ENCODE results near the gene ABLIM2. TPM values are rescaled to one million over a fixed set of nuclear protein-coding genes. Genes with fewer than 3 reads are reported as not detected.

ABLIM2 gene
- total RNA-seq, 1 experiment from 2014 or later = 6.1 TPM

DNA sequence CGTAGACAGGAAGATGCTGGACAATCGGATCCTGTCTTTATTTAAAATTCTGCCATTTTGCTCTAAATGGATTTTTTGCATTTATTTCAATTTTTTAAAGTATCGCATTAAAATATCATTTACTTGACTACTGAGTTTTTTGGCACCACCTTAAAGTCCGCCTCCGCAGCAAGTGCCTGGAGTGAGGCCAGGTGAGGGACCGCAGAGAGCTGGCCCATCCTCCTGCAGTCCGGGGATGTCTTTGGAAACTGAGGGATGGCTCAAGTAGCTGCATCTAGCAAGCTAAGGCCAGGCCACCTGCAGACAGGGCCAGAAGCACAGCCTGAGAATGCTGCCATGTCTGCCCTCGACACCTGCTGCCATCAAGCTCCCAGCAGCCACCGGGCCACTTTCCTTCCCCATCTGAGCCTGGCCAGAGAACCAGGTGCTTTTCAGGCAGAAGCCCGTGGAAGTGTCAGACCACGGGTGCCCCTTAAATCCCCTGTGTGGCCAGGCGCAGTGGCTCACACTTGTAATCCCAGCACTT, 69.6 kb downstream of the ABLIM2 start:
- Histone ChIP-seq H3K27me3 (ENCODE audit: insufficient read depth, low read length) (no peaks in the 10 kb centered on the region), H3K9me2 (ENCODE audit: insufficient read depth) (no peaks in the 10 kb centered on the region), H3K4me3 (replicated peaks in 1 of 2; ENCODE audit: low read depth in 1 of 2, low read length in 2 of 2) (no peak overlapping the region), H3K9ac (ENCODE audit: low read length) (no peak overlapping the region), H3K36me3 (ENCODE audit: control insufficient read depth in 1 of 2, insufficient read depth in 2 of 2, low read length in 2 of 2) (no peaks in the 10 kb centered on the region), H3K9me3 (ENCODE audit: control insufficient read depth in 1 of 2, insufficient read depth in 1 of 2, low read depth in 1 of 2, low read length in 2 of 2) (peaks cover 0 to 4% of the 10 kb centered on the region in 2 experiments; a peak in 1 of 4 replicates), H3K4me2 (ENCODE audit: low read length) (no peak overlapping the region), H3K4me1 (ENCODE audit: control insufficient read depth in 1 of 2, insufficient read depth in 2 of 2, low read length in 2 of 2) (peaks cover 0 to 8% of the 10 kb centered on the region in 2 experiments; a peak in 1 of 4 replicates), H4K20me1 (ENCODE audit: insufficient read depth) (no peaks in the 10 kb centered on the region), H3K79me2 (ENCODE audit: insufficient read depth, low read length) (no peaks in the 10 kb centered on the region), H2AFZ (ENCODE audit: low read depth, low read length, poor library complexity, severe bottlenecking) (no peak overlapping the region), H3K27ac (ENCODE audit: low read depth, low read length) (no peak overlapping the region)
- intact Hi-C loops (cut with micrococcal nuclease) = no loop called here
- BruUV-seq (replicated peaks) = no TSS peak
- POLR2A ChIA-PET = no interaction called here
- TF ChIP-seq ZNF274 (IDR thresholded peaks at IDR 0.05; ENCODE audit: low read depth, low read length) = no peak
- no peak for TF ChIP-seq EZH2phosphoT487 (IDR thresholded peaks at IDR 0.05; ENCODE audit: borderline replicate concordance)
- no peak for TF ChIP-seq CBX3 (IDR thresholded peaks at IDR 0.05; ENCODE audit: low read depth)
- TF ChIP-seq, protein P1, sequence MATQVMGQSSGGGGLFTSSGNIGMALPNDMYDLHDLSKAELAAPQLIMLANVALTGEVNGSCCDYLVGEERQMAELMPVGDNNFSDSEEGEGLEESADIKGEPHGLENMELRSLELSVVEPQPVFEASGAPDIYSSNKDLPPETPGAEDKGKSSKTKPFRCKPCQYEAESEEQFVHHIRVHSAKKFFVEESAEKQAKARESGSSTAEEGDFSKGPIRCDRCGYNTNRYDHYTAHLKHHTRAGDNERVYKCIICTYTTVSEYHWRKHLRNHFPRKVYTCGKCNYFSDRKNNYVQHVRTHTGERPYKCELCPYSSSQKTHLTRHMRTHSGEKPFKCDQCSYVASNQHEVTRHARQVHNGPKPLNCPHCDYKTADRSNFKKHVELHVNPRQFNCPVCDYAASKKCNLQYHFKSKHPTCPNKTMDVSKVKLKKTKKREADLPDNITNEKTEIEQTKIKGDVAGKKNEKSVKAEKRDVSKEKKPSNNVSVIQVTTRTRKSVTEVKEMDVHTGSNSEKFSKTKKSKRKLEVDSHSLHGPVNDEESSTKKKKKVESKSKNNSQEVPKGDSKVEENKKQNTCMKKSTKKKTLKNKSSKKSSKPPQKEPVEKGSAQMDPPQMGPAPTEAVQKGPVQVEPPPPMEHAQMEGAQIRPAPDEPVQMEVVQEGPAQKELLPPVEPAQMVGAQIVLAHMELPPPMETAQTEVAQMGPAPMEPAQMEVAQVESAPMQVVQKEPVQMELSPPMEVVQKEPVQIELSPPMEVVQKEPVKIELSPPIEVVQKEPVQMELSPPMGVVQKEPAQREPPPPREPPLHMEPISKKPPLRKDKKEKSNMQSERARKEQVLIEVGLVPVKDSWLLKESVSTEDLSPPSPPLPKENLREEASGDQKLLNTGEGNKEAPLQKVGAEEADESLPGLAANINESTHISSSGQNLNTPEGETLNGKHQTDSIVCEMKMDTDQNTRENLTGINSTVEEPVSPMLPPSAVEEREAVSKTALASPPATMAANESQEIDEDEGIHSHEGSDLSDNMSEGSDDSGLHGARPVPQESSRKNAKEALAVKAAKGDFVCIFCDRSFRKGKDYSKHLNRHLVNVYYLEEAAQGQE (IDR thresholded peaks at IDR 0.05; ENCODE audit: low read depth) = no peak
- no peak for TF ChIP-seq SRF (IDR thresholded peaks at IDR 0.05; ENCODE audit: low read depth)
- TF ChIP-seq POLR2A (IDR thresholded peaks at IDR 0.05; ENCODE audit: borderline replicate concordance, extremely low read depth, insufficient read depth, insufficient read length) = no peak
- TF ChIP-seq JUND (IDR thresholded peaks at IDR 0.05) = no peak
- TF ChIP-seq POLR2AphosphoS5 (IDR thresholded peaks at IDR 0.05; ENCODE audit: low read depth, low read length) = no peak
- TF ChIP-seq YY1 (IDR thresholded peaks at IDR 0.05; ENCODE audit: extremely low read depth, insufficient replicate concordance, low read depth, low read length) = no peak
- TF ChIP-seq EGR1 (IDR thresholded peaks at IDR 0.05; ENCODE audit: low read depth) = no peak
- TF ChIP-seq, protein P2, sequence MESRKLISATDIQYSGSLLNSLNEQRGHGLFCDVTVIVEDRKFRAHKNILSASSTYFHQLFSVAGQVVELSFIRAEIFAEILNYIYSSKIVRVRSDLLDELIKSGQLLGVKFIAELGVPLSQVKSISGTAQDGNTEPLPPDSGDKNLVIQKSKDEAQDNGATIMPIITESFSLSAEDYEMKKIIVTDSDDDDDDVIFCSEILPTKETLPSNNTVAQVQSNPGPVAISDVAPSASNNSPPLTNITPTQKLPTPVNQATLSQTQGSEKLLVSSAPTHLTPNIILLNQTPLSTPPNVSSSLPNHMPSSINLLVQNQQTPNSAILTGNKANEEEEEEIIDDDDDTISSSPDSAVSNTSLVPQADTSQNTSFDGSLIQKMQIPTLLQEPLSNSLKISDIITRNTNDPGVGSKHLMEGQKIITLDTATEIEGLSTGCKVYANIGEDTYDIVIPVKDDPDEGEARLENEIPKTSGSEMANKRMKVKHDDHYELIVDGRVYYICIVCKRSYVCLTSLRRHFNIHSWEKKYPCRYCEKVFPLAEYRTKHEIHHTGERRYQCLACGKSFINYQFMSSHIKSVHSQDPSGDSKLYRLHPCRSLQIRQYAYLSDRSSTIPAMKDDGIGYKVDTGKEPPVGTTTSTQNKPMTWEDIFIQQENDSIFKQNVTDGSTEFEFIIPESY (IDR thresholded peaks at IDR 0.05; ENCODE audit: extremely low read depth, insufficient replicate concordance, low read length) = no peak
- TF ChIP-seq, protein P3, sequence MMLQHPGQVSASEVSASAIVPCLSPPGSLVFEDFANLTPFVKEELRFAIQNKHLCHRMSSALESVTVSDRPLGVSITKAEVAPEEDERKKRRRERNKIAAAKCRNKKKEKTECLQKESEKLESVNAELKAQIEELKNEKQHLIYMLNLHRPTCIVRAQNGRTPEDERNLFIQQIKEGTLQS (IDR thresholded peaks at IDR 0.05) = no peak
- TF ChIP-seq EZH2 (IDR thresholded peaks at IDR 0.05) = no peak
- TF ChIP-seq SIN3A (IDR thresholded peaks at IDR 0.05; ENCODE audit: low read depth) = no peak
- no peak for TF ChIP-seq ELF1 (IDR thresholded peaks at IDR 0.05; ENCODE audit: borderline replicate concordance, low read depth)
- TF ChIP-seq TCF7L2 (IDR thresholded peaks at IDR 0.05; ENCODE audit: borderline replicate concordance, extremely low read depth, insufficient read depth, insufficient read length) = no peak
- TF ChIP-seq SP1 (IDR thresholded peaks at IDR 0.05; ENCODE audit: low read depth) = no peak
- TF ChIP-seq ZFX (IDR thresholded peaks at IDR 0.05) = no peak
- ATAC-seq (no peak), DNase-seq (ENCODE audit: low read depth, low spot score) (no peak)
- RAD21 ChIA-PET (ENCODE audit: low non-redundant PET in 1 of 2, low total read pairs in 2 of 2, uncharacterized antibody in 2 of 2, unreplicated experiment in 2 of 2) = no interaction called here
- CTCF ChIA-PET = no interaction called here
